ENCODE results near the gene SPACA6. TPM values are rescaled to one million over a fixed set of nuclear protein-coding genes. Genes with fewer than 3 reads are reported as not detected.

The SPACA6 gene
- total and polyA plus RNA-seq, 9 of the 15 experiments (the other 6 are each of a cell fraction or from before 2014, with no cell fraction given): 1.3 to 17.3 (median 6.2) TPM

- TF ChIP-seq REST (IDR thresholded peaks at IDR 0.05; ENCODE audit: borderline replicate concordance): peak; percentile 36; the same call in 1 of the 2 replicates
- TF ChIP-seq REST (CRISPR knock-in tag; IDR thresholded peaks at IDR 0.05; ENCODE audit: low read depth): no peak
- no peak for TF ChIP-seq ZEB2 (IDR thresholded peaks at IDR 0.05)
- 0 out of 2 replicates have a peak, but pooled peaks have one; percentile 13 for TF ChIP-seq ZNF324 (CRISPR knock-in tag; IDR thresholded peaks at IDR 0.05)
- no peak for TF ChIP-seq ETV6 (IDR thresholded peaks at IDR 0.05; ENCODE audit: borderline replicate concordance in 1 of 2, low read depth in 2 of 2, low read length in 1 of 2)
- no peak for TF ChIP-seq ETV6 (CRISPR knock-in tag; IDR thresholded peaks at IDR 0.05; ENCODE audit: borderline replicate concordance)
These were observed 19.4 kb downstream of the SPACA6 start (continued) for GRCh38 chr19:51712461-51713081.
